Cerebellar cortex (tissue), 1 donor: ENCODE measurements around the gene SHC4.
"Not testable (repeated sequence)": the region's sequence is repeated elsewhere in the genome, so short reads cannot be mapped to it uniquely, and the experiment has no call there.

ENCODE experiments used
- DNase-seq: peaks from one replicate; pipeline ENCODE4 v3.0.0-alpha.2; 2015; ENCODE audit warnings: low spot score

Gene SHC4

DNA sequence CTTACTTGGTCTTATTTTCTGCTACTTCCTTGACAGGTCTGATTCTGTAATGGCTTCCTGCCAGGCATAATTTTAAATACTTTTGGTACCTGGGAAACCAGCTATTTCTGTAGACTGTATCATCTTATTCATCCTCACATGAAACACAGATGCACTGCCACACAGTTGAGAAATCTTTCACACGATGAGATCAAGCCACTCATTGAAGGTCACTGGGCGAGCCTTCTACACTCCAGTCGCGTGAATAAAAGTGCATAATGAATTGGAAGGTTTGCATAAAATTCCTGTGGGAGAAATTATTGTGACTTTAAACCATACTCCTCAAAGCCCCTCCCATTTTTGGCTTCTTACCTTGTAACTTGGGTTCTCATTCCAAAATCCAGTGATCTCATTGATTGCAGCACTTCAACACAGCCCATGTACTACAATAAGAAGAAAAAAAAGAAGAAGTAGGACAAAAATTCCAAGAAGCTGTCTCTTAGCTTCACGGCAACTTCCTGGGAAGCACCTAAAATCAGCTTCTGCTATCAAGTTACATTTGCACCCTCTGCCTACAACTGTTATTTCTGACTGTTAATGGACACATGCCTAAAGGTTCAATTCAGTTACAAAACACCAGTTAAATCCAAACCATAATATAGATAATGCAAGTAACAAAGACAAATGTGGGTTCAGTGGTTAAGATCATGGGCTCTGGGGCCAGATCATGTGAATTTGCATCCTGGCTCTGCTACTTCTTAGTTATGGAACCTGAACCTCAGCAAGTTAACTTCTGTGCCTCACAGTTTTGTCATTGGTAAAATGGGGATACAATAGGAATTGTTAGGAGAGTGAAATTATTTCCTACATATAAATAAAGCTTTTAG, 39.0 kb downstream of the SHC4 start:
- no peak for DNase-seq

DNA sequence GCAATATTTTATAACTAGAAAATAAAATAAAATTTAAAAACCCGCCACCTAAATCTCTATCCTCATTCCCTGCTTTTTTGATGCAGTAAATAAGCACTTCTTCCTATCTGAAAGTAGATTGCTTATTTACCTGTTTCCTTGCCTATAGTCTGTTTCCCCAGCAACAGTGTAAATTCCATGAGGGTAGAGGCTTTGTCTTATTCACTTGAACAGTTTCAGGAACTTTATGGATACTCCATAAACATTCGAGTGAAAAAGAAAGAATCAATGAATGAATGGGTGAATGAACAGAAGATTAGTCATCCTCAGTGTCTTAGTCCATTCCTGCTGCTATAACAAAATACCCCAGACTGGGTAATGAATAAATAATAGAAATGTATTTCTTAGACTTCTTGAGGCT, 41.7 kb downstream of the SHC4 start:
- no peak for DNase-seq

- DNase-seq: no peak
These were observed 47.0 kb downstream of the SHC4 start for GRCh38 chr15:48916721-48917120.

DNA sequence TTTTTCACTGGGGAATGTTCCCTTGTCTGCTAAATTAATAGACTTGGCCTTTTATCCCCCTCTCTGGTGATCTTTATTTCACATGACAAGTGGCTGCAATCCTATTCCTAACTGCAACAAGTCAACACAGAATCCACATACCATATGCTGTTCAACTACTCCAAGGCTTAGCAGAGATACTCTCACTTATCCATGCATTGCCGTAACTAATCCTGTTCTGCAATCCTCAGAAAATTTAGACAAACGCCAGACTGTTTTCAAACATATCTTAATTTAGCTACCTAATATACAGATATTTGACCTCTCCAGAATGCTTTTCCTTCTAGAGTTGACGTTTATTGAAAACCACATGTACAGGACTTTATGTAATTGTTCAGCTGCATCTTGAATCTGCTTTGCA, 47.9 kb downstream of the SHC4 start:
- DNase-seq: no peak

GRCh38 chr15:48914717-48915116, 49.0 kb downstream of the SHC4 start:
- DNase-seq: no peak

GRCh38 chr15:48913141-48913540, 50.6 kb downstream of the SHC4 start:
- DNase-seq: no peak

- DNase-seq: not testable (repeated sequence)
These were observed 53.2 kb downstream of the SHC4 start for GRCh38 chr15:48910554-48910953.

GRCh38 chr15:48909313-48909712, 54.4 kb downstream of the SHC4 start:
- DNase-seq: not testable (repeated sequence)

GRCh38 chr15:48905847-48906246, 57.9 kb downstream of the SHC4 start:
- DNase-seq: no peak

DNA sequence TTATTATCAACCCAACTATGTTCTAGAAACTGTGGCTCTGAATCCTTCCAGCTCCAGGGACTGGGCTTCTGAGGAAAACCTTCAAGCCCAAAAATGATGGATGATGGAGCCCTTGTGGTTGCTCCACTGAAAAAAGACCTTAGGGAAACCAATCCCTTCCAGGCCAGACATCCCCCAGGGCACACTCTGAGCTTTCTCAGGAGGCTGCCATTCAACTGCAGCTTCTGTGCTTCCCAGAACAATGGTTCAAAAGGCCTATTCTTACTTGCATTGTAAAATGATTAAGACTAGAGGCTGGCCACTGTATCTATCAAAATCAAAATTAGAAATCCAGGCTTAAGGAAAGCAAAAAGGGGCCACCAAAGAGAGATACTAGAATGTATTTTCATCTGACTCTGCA, 58.5 kb downstream of the SHC4 start:
- no peak for DNase-seq

DNA sequence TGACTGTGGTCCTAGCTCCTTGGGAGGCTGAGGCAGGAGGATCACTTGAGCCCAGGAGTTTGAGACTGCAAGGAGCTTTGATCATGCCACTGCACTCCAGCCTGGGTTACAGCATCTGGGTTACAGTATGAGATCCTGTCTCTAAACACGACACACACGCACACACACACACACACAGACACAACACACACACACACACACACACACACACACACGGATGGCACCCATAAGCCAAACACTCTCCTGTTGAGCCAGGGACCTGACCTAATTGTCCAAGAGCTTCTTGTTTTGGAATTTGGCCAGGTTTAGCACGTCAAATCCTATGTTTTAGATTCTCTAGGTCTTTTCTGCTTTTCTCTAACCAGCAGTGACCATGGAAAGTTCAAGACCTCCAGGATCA, 59.0 kb downstream of the SHC4 start:
- no peak for DNase-seq

- no peak for DNase-seq
These were observed 63.9 kb downstream of the SHC4 start for GRCh38 chr15:48899793-48900192.

- no peak for DNase-seq
These were observed 65.3 kb downstream of the SHC4 start for GRCh38 chr15:48898446-48898845.

DNA sequence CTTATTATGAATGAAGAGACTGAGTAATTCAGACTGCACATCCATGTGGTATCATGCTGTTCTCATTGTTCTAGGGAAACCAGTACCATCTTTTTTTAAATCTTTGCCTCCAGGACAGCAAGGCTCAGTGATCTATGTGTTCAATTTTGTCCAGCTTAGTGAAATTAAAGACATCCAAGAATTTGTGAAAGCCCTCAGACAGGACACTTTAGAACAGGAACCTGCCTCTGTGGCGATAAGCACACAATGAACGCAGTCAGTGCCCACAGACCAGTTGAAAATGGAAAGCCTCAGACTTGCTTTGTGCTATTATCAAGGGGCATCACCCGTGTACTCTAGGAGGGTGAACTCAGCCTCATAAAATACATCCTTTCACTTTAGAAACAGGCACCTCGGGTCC, 65.7 kb downstream of the SHC4 start:
- no peak for DNase-seq

- no peak for DNase-seq
These were observed 66.6 kb downstream of the SHC4 start for GRCh38 chr15:48896869-48897814.

GRCh38 chr15:48893311-48893710, 70.4 kb downstream of the SHC4 start:
- DNase-seq: no peak

DNA sequence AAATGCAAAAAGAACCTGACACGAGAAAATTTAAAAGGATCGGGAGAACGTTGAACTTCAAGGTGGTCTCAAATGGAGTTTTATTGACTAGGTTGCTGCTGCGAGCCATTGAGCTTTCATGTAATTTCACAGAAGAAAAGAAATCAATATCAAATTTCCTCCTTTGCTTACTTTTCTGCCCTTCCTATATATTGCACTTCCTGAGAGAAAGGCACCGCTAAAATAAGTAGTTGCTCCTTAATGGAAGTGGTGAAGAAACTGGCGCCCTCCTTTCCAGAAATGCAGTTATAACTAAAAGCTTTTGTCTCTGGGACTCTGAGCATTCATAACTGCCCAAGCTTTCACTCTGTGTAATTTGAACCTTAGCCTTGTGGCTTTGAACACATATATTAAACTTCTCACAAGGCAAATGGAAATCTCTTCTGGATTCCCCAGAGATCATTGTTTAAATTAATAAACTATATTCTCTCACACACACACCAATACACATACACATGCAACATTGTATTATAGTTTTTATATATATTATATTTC, 72.4 kb downstream of the SHC4 start:
- DNase-seq: no peak

- no peak for DNase-seq
These were observed 73.2 kb downstream of the SHC4 start for GRCh38 chr15:48890375-48890972.

DNA sequence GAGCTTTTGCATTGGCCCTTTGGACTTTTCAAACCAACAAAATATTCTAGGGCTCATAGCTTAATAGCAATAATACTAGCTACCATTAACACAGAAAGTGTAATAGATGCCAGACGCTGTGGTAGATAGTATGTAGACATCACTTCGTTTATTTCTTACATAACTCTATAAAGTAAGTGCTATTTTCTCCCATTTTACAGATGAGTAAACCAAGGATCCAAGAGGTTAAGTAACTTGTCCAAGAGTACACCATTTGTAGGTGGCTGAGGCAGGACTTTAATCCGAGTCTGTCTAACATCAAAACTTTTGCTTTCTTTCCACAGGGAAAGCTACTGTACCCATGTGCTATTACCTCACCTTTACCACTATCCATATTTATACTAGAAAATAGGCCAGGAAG, 73.8 kb downstream of the SHC4 start:
- no peak for DNase-seq

DNA sequence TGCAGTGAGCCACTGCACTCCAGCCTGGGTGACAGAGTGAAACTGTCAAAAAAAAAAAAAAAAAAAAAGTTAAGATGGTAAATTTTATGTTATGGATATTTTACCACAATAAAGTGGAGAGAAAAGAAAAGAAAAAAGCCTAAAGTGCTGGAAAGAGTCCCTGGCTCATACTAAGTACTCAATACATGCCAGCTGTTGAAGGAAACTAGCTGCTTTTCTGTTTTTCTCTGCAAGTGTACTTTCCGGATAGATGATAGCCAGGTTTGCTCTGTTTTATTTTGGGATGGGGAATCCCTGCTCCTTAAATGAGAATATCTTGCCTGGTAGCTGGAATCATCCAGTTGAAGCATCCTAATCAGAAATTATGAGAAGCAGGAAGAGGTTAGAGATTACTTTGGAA, 74.9 kb downstream of the SHC4 start:
- no peak for DNase-seq

GRCh38 chr15:48888191-48888590, 75.5 kb downstream of the SHC4 start:
- no peak for DNase-seq

DNA sequence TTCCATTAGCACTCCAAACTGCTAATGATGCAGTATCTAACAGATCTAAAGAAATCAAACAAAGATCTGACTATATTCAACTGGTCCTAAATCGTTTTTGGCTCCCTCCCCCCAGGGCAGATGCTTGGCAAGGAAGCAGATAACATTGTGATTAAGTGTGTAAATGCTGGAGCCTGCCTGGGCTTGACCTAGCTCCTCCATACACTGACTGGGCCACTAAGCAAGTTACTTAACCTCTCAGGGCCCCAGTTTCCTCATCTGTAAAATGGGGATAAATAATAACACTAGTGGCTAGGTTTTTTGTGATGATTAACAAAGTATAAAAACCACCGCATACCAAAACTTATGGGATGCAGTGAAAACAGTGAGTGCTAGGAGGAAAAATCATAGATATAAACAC, 76.6 kb downstream of the SHC4 start:
- DNase-seq: no peak
